HepG2 (cell line): ENCODE measurements around the gene PAQR7. TPM values are rescaled to one million over a fixed set of nuclear protein-coding genes. Genes with fewer than 3 reads are reported as not detected.
A peak's percentile ranks its signal among the peaks of the same experiment; 100 is the strongest.

Source experiments
- BORCS8-MEF2B ChIP-seq: sonication (generic); formaldehyde crosslinking; IDR thresholded peaks from 2 replicates; pipeline ENCODE4 v1.8.0; 2022; ENCODE audit warnings: mild to moderate bottlenecking, missing genetic modification reagents
- CHCHD3 ChIP-seq: sonication (generic); formaldehyde crosslinking; IDR thresholded peaks from 2 replicates; pipeline ENCODE4 v1.8.0; 2022; ENCODE audit warnings: mild to moderate bottlenecking, missing genetic modification reagents, moderate library complexity
- DPF2 ChIP-seq: sonication (generic); formaldehyde crosslinking; IDR thresholded peaks from 2 replicates; pipeline ENCODE4 v1.4.0; 2020; ENCODE audit warnings: mild to moderate bottlenecking, low read depth, missing genetic modification reagents, borderline replicate concordance
- HES4 ChIP-seq: sonication (generic); formaldehyde crosslinking; IDR thresholded peaks from 2 replicates; pipeline ENCODE4 v1.9.0; 2021; ENCODE audit warnings: mild to moderate bottlenecking, missing genetic modification reagents, borderline replicate concordance
- KMT2B ChIP-seq: IDR thresholded peaks from 2 replicates; pipeline ENCODE4 v1.6.1; 2016; ENCODE audit warnings: missing genetic modification reagents, missing compliant biosample characterization
- NCOR1 ChIP-seq: fragments of 200-600 bp; sonication (generic); IDR thresholded peaks from 2 replicates; pipeline ENCODE4 v1.7.0; 2017; ENCODE audit warnings: antibody characterized with exemption, low read length, borderline replicate concordance
- NFKB2 ChIP-seq: sonication (generic); formaldehyde crosslinking; IDR thresholded peaks from 2 replicates; pipeline ENCODE4 v1.4.0; 2020; ENCODE audit warnings: missing genetic modification reagents, borderline replicate concordance
- RBM39 ChIP-seq: fragments of 200-400 bp; formaldehyde crosslinking; IDR thresholded peaks from one replicate; pipeline ENCODE4 v1.6.1; 2018; ENCODE audit warnings: antibody characterized with exemption, mild to moderate bottlenecking, low read depth, low read length; ENCODE audit not compliant: poor library complexity, severe bottlenecking
- TEAD2 ChIP-seq: sonication (generic); formaldehyde crosslinking; IDR thresholded peaks from 2 replicates; pipeline ENCODE4 v1.9.0; 2021; ENCODE audit warnings: missing genetic modification reagents
- ZNF296 ChIP-seq: sonication (generic); formaldehyde crosslinking; conservative IDR thresholded peaks from 2 replicates; pipeline ENCODE4 v1.5.0; 2020; ENCODE audit warnings: mild to moderate bottlenecking, missing genetic modification reagents
- ZNF709 ChIP-seq: sonication (generic); formaldehyde crosslinking; IDR thresholded peaks from 2 replicates; pipeline ENCODE4 v1.5.0; 2020; ENCODE audit warnings: mild to moderate bottlenecking, missing genetic modification reagents
- ZNF75D ChIP-seq: sonication (generic); formaldehyde crosslinking; IDR thresholded peaks from 2 replicates; pipeline ENCODE4 v1.8.1; 2023; ENCODE audit warnings: missing genetic modification reagents, mild to moderate bottlenecking, borderline replicate concordance
- ZNF776 ChIP-seq: sonication (generic); formaldehyde crosslinking; IDR thresholded peaks from 2 replicates; pipeline ENCODE4 v1.4.0; 2020; ENCODE audit warnings: mild to moderate bottlenecking, missing genetic modification reagents
- ZNF841 ChIP-seq: sonication (generic); formaldehyde crosslinking; IDR thresholded peaks from 2 replicates; pipeline ENCODE4 v1.8.1; 2023; ENCODE audit warnings: missing genetic modification reagents, borderline replicate concordance
- polyA plus RNA-seq, 8 experiments: library from polyadenylated mRNA; depleted of rRNA in 3 of 8; stranded (reverse) in 7 of 8; unstranded in 1 of 8; fragments of >200 nt; fragmentation: Illumina TruSeq in 4 of 8; extraction: Trizol in 4 of 8; gene quantifications; 2 replicates each; pipeline versions ENCODE4 v1.2.1 to v1.2.3, GENCODE V29; 2011 to 2016; ENCODE audit warnings: low read depth in 4 of 8, missing spikeins in 1 of 8, mixed read lengths in 1 of 8; ENCODE audit not compliant: insufficient read depth in 1 of 8
- total RNA-seq, 5 experiments: library from RNA; depleted of rRNA; stranded (reverse); fragments of >200 nt; fragmentation: Illumina TruSeq; extraction: Trizol; gene quantifications; 2 replicates each; pipeline ENCODE4 v1.2.3, GENCODE V29; 2016; ENCODE audit warnings: low read depth in 1 of 5
- TF ChIP-seq, protein P1 (sequence below): sonication (generic); formaldehyde crosslinking; IDR thresholded peaks from 2 replicates; pipeline ENCODE4 v1.4.0; 2020; ENCODE audit warnings: missing genetic modification reagents
- TF ChIP-seq, protein P2 (sequence below): sonication (generic); formaldehyde crosslinking; IDR thresholded peaks from 2 replicates; pipeline ENCODE4 v1.8.0; 2023; ENCODE audit warnings: mild to moderate bottlenecking, missing genetic modification reagents
- TF ChIP-seq, protein P3 (sequence below): IDR thresholded peaks from 2 replicates; pipeline ENCODE4 v1.6.1; 2016
- TF ChIP-seq, protein P4 (sequence below): sonication (generic); formaldehyde crosslinking; IDR thresholded peaks from 2 replicates; pipeline ENCODE4 v1.8.0; 2022; ENCODE audit warnings: missing genetic modification reagents, mild to moderate bottlenecking, inconsistent platforms, borderline replicate concordance
- TF ChIP-seq, protein P5 (sequence below): sonication (generic); formaldehyde crosslinking; IDR thresholded peaks from 2 replicates; pipeline ENCODE4 v1.4.0; 2020; ENCODE audit warnings: mild to moderate bottlenecking, missing genetic modification reagents
- TF ChIP-seq, protein P6 (sequence below): sonication (generic); formaldehyde crosslinking; IDR thresholded peaks from 2 replicates; pipeline ENCODE4 v1.5.0; 2020; ENCODE audit warnings: missing genetic modification reagents, mild to moderate bottlenecking, borderline replicate concordance

The PAQR7 gene
- total and polyA plus RNA-seq, 2 of the 13 experiments (the other 11 are each of a cell fraction or from before 2014, with no cell fraction given): 13.2 to 16.6 TPM

DNA sequence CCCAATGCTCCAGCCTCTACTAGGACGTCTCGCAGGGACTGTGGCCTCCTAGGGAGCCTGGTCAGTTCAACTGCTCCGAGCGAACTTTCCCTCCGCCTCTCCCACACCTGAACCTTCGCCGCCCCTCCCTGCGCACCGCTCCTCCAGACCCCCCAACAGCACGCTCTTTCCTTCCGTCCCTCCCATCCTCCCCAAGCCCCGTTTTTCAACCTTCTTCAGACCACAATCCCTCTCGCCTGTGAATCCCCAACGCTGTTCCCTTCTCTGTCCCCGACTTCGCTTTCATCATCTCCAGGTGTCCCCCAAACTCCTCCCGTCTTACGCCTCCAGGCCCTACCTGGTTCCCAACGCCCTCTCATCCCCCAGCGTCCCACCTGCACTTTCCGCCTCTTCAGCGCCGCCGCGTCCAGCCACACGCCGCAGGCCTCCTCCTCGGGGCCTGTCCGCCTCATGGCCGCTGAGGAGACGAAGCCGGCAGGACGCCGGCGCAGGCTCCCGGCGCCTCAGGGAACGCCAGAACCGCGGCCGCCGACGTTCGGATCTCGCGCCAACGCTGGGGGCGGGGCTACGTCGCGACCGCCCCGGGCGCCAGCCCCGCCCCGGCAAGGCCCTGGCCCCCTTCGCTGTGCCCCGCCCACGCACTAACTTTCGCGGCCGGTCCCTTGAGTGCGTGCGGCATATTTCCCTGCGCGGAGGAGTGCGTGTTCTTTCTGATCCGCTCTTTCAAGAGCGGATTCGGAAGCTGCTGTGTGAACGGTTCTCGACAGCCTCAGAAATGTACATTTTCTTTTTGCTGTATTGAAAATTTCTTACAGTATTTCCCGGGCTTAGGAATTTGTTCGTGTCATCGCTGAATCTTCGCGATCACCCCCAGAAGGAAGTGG, 16.4 kb downstream of the PAQR7 start, which contains the start of gene AUNIP (continued):
- TF ChIP-seq HES4 (CRISPR knock-in tag): no peak
- peak; percentile 83 for TF ChIP-seq ZNF776 (CRISPR knock-in tag)
- peak; percentile 76; the same call in 1 of the 2 replicates for TF ChIP-seq NFKB2 (CRISPR knock-in tag)
- 0 out of 2 replicates have a peak, but pooled peaks have one; percentile 34 for TF ChIP-seq TEAD2 (CRISPR knock-in tag)
- TF ChIP-seq, protein P1, sequence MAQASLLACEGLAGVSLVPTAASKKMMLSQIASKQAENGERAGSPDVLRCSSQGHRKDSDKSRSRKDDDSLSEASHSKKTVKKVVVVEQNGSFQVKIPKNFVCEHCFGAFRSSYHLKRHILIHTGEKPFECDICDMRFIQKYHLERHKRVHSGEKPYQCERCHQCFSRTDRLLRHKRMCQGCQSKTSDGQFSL (CRISPR knock-in tag): peak; percentile 58; the same call in 1 of the 2 replicates
- TF ChIP-seq, protein P2, sequence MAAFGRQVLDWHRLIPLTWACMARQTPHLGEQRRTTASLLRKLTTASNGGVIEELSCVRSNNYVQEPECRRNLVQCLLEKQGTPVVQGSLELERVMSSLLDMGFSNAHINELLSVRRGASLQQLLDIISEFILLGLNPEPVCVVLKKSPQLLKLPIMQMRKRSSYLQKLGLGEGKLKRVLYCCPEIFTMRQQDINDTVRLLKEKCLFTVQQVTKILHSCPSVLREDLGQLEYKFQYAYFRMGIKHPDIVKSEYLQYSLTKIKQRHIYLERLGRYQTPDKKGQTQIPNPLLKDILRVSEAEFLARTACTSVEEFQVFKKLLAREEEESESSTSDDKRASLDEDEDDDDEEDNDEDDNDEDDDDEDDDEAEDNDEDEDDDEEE (CRISPR knock-in tag): 0 out of 2 replicates have a peak, but pooled peaks have one; percentile 28
- TF ChIP-seq ZNF75D (CRISPR knock-in tag): no peak
- TF ChIP-seq RBM39: no peak
- TF ChIP-seq, protein P3, sequence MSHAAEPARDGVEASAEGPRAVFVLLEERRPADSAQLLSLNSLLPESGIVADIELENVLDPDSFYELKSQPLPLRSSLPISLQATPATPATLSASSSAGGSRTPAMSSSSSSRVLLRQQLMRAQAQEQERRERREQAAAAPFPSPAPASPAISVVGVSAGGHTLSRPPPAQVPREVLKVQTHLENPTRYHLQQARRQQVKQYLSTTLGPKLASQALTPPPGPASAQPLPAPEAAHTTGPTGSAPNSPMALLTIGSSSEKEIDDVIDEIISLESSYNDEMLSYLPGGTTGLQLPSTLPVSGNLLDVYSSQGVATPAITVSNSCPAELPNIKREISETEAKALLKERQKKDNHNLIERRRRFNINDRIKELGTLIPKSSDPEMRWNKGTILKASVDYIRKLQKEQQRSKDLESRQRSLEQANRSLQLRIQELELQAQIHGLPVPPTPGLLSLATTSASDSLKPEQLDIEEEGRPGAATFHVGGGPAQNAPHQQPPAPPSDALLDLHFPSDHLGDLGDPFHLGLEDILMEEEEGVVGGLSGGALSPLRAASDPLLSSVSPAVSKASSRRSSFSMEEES (CRISPR knock-in tag): 0 out of 2 replicates have a peak, but pooled peaks have one; percentile 1
- peak; percentile 95 for TF ChIP-seq CHCHD3
- peak; percentile 79; the same call in 1 of the 2 replicates for TF ChIP-seq ZNF841 (CRISPR knock-in tag)
- peak; percentile 81 for TF ChIP-seq KMT2B
- no peak for TF ChIP-seq NCOR1
- TF ChIP-seq, protein P4, sequence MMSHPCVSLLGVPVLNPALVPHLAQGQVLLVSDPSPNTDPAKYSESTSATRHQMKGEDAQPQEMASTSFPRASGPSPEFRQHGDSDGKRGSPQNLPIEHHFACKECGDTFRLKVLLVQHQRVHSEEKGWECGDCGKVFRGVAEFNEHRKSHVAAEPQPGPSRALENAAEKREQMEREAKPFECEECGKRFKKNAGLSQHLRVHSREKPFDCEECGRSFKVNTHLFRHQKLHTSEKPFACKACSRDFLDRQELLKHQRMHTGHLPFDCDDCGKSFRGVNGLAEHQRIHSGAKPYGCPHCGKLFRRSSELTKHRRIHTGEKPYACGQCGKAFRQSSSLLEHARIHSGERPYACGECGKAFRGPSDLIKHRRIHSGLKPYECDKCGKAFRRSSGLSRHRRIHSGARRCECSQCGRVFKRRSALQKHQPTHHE (CRISPR knock-in tag): peak; percentile 62; the same call in 1 of the 2 replicates
- TF ChIP-seq ZNF709 (CRISPR knock-in tag): peak; percentile 73; the same call in 1 of the 2 replicates
- TF ChIP-seq, protein P5, sequence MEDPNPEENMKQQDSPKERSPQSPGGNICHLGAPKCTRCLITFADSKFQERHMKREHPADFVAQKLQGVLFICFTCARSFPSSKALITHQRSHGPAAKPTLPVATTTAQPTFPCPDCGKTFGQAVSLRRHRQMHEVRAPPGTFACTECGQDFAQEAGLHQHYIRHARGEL (CRISPR knock-in tag): 0 out of 2 replicates have a peak, but pooled peaks have one; percentile 62
- TF ChIP-seq BORCS8-MEF2B (CRISPR knock-in tag): peak; percentile 84; the same call in 1 of the 2 replicates
- TF ChIP-seq, protein P6, sequence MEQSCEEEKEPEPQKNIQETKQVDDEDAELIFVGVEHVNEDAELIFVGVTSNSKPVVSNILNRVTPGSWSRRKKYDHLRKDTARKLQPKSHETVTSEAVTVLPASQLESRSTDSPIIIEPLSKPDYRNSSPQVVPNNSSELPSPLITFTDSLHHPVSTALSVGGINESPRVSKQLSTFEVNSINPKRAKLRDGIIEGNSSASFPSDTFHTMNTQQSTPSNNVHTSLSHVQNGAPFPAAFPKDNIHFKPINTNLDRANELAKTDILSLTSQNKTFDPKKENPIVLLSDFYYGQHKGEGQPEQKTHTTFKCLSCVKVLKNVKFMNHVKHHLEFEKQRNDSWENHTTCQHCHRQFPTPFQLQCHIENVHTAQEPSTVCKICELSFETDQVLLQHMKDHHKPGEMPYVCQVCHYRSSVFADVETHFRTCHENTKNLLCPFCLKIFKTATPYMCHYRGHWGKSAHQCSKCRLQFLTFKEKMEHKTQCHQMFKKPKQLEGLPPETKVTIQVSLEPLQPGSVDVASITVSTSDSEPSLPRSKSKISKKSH (CRISPR knock-in tag): peak; percentile 84
- TF ChIP-seq ZNF296 (CRISPR knock-in tag): no peak
- no peak for TF ChIP-seq DPF2
